ENCODE results near the gene DCAF8L1. TPM values are rescaled to one million over a fixed set of nuclear protein-coding genes. Genes with fewer than 3 reads are reported as not detected.
"Not testable (repeated sequence)": the region's sequence is repeated elsewhere in the genome, so short reads cannot be mapped to it uniquely, and the experiment has no call there.

Gene DCAF8L1
- total RNA-seq, 1 donor from 2014 or later: not detected

DNA sequence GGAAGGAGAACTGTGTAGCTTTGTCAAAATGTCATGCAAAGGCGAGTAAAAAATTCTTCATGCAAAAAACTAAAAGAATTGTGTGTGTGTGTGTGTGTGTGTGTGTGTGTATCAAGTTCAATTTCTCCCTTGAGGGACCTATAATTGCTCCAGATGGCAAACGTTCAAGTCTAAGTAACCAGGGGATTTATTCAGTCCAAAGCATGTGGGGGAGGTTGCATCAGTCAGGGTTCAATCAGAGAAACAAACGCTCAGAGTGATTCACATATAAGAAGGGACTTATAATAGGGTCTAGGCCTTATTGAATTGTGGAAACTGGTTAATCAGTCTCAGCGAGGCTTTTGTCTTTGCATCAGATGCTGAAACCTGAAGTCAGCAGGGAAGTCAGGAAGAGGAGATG, 5.0 kb downstream of the DCAF8L1 start:
- intact Hi-C loops (cut with DNase I): no loop called here
- Histone ChIP-seq H3K4me1 (no peaks in the 10 kb centered on the region), H3K27me3 (no peaks in the 10 kb centered on the region), H3K4me3 (no peak overlapping the region), H3K9me3 (no peaks in the 10 kb centered on the region), H3K36me3 (no peaks in the 10 kb centered on the region), H3K27ac (no peak overlapping the region)
- TF ChIP-seq, protein P1, sequence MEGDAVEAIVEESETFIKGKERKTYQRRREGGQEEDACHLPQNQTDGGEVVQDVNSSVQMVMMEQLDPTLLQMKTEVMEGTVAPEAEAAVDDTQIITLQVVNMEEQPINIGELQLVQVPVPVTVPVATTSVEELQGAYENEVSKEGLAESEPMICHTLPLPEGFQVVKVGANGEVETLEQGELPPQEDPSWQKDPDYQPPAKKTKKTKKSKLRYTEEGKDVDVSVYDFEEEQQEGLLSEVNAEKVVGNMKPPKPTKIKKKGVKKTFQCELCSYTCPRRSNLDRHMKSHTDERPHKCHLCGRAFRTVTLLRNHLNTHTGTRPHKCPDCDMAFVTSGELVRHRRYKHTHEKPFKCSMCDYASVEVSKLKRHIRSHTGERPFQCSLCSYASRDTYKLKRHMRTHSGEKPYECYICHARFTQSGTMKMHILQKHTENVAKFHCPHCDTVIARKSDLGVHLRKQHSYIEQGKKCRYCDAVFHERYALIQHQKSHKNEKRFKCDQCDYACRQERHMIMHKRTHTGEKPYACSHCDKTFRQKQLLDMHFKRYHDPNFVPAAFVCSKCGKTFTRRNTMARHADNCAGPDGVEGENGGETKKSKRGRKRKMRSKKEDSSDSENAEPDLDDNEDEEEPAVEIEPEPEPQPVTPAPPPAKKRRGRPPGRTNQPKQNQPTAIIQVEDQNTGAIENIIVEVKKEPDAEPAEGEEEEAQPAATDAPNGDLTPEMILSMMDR (IDR thresholded peaks at IDR 0.05): no peak
- no peak for DNase-seq (ENCODE audit: extremely low spot score in 2 of 2)

DNA sequence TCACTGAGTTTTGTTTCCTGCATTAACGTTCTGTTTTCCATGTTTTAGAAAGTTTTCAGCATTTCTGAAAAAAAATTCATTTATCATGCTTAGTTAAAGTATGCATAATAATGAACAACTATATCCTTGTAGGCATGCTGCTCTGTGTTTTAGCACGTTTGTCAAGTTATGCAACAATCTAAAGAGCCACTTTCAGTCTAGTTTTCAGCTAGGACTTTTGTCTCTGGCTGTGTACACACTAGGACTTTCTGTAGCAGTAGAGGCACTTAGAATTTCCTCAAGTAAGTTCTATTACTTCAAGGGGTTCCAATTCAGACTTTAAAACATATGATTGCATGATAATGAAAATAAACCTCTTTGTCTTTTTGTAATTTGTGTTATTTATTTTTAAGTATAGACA, 12.4 kb downstream of the DCAF8L1 start:
- intact Hi-C loops (cut with DNase I): no loop called here
- Histone ChIP-seq H3K9me3 (no peaks in the 10 kb centered on the region), H3K4me1 (no peaks in the 10 kb centered on the region), H3K27me3 (no peaks in the 10 kb centered on the region), H3K4me3 (no peak overlapping the region), H3K27ac (no peak overlapping the region), H3K36me3 (no peaks in the 10 kb centered on the region)
- DNase-seq (ENCODE audit: extremely low spot score in 2 of 2): no peak
- TF ChIP-seq POLR2AphosphoS5 (IDR thresholded peaks at IDR 0.05; ENCODE audit: insufficient read depth in 1 of 2, low read depth in 1 of 2) (no peak), POLR2A (IDR thresholded peaks at IDR 0.05) (no peak)
- TF ChIP-seq, protein P1 (IDR thresholded peaks at IDR 0.05): no peak

DNA sequence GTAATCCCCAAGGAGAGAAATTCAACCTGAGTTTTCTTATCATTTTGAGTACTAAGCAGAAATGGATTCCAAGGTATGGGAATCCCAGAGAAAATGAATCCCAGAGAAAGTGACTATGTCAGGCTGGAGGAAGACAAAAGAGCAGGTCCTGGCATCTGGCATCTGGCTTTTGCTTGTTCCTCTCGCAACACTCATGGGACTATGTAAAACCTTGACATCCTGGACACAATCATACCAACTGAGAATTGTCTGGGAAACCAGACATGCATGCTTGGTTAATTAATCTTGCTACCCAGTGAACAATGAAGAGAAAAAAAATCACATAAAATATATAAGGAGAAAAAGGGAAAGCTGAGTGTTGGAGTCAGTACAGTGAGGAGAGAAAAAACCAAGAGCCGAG, 12.9 kb downstream of the DCAF8L1 start:
- Histone ChIP-seq H3K27ac (no peak overlapping the region), H3K4me1 (no peaks in the 10 kb centered on the region), H3K27me3 (no peaks in the 10 kb centered on the region), H3K4me3 (no peak overlapping the region), H3K36me3 (no peaks in the 10 kb centered on the region), H3K9me3 (no peaks in the 10 kb centered on the region)
- TF ChIP-seq POLR2A (IDR thresholded peaks at IDR 0.05) (no peak), POLR2AphosphoS5 (IDR thresholded peaks at IDR 0.05; ENCODE audit: insufficient read depth in 1 of 2, low read depth in 1 of 2) (no peak)
- TF ChIP-seq, protein P1 (IDR thresholded peaks at IDR 0.05): no peak
- intact Hi-C loops (cut with DNase I): no loop called here
- DNase-seq (ENCODE audit: extremely low spot score in 2 of 2): no peak

DNA sequence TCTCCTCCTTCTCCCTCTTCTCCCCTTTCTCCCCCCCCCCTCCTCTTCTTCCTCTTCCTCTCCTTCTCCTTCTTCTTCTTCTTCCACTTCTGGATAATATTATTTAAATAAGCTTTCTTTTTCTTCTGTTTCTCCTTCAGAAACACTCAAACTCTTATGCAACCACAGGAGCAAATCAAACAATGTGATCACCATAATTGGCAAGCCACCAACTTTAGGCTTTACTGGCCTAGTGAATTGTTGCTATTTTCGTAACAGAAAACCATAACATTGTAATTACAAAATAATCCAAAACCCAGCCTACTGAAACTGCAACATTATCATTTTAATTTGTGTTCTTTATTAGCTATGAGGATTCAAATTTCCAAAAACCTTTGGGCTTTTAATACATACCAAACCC, 14.3 kb downstream of the DCAF8L1 start:
- TF ChIP-seq, protein P1 (IDR thresholded peaks at IDR 0.05): no peak
- TF ChIP-seq POLR2A (IDR thresholded peaks at IDR 0.05) (no peak), POLR2AphosphoS5 (IDR thresholded peaks at IDR 0.05; ENCODE audit: insufficient read depth in 1 of 2, low read depth in 1 of 2) (no peak)
- no peaks in the 10 kb centered on the region for H3K27me3 ChIP-seq
- no peak overlapping the region for H3K27ac ChIP-seq
- intact Hi-C loops (cut with DNase I): no loop called here
- H3K9me3 ChIP-seq: no peaks in the 10 kb centered on the region
- no peaks in the 10 kb centered on the region for H3K36me3 ChIP-seq
- no peak for DNase-seq (ENCODE audit: extremely low spot score in 2 of 2)
- no peaks in the 10 kb centered on the region for H3K4me1 ChIP-seq
- H3K4me3 ChIP-seq: no peak overlapping the region

DNA sequence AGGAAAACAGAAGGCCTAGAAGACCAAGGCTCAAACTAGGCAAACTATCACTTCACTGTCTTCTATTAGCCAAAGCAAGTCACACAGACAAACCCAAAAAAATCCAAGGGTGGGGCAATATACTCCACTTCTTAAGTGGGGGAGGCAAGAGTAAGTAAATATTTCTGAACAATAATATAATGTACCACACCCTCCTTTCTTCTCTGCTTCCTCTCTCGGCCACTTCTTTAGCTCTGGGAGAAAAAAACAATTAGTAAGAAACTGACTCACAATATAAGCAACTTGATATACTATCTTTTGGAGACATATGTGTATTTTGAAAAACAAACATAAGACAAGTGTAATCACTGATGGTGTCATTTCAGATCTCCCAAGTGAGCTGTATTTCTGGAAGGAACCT, 14.8 kb downstream of the DCAF8L1 start:
- H3K4me1 ChIP-seq: no peaks in the 10 kb centered on the region
- no peak overlapping the region for H3K4me3 ChIP-seq
- intact Hi-C loops (cut with DNase I): no loop called here
- no peak for DNase-seq (ENCODE audit: extremely low spot score in 2 of 2)
- TF ChIP-seq, protein P1 (IDR thresholded peaks at IDR 0.05): no peak
- no peak for TF ChIP-seq POLR2AphosphoS5 (IDR thresholded peaks at IDR 0.05; ENCODE audit: insufficient read depth in 1 of 2, low read depth in 1 of 2)
- no peak for TF ChIP-seq POLR2A (IDR thresholded peaks at IDR 0.05)
- H3K27ac ChIP-seq: no peak overlapping the region
- H3K27me3 ChIP-seq: no peaks in the 10 kb centered on the region
- H3K9me3 ChIP-seq: no peaks in the 10 kb centered on the region
- H3K36me3 ChIP-seq: no peaks in the 10 kb centered on the region

DNA sequence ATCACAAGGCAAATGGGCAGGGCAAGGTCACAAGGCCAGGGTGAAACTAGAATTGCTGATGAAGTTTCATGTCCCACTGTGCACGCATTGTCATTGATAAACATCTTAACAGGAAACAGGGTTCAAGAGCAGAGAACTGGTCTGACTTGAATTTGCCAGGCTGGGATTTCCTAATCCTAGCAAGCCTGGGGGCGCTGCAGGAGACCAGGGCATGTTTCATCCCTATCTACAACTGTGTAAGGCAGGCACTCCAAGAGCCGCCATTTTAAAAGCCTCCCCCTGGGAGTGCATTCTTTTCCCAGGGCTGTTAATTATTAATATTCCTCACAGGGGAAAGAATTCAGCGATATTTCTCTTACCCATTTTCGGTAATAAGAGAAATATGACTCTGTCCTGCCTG, 15.9 kb downstream of the DCAF8L1 start:
- DNase-seq (ENCODE audit: extremely low spot score in 2 of 2); H3K4me3 ChIP-seq; H3K36me3 ChIP-seq; H3K4me1 ChIP-seq; H3K27ac ChIP-seq; H3K9me3 ChIP-seq; H3K27me3 ChIP-seq; intact Hi-C loops (cut with DNase I): not testable (repeated sequence)

Data from vagina (tissue), 2 donors.